ENCODE measurements around the gene SDK1.

Gene SDK1

GRCh38 chr7:3332308-3332707 is 31.3 kb downstream of the SDK1 start:
- DNase-seq (ENCODE audit: low read depth in 2 of 2, low spot score in 1 of 2), result no peak

GRCh38 chr7:3333861-3334260 is 32.8 kb downstream of the SDK1 start:
- DNase-seq (ENCODE audit: low read depth in 2 of 2, low spot score in 1 of 2), result no peak

GRCh38 chr7:3336042-3336665 is 35.1 kb downstream of the SDK1 start:
- DNase-seq (ENCODE audit: low read depth in 2 of 2, low spot score in 1 of 2), result no peak

DNA sequence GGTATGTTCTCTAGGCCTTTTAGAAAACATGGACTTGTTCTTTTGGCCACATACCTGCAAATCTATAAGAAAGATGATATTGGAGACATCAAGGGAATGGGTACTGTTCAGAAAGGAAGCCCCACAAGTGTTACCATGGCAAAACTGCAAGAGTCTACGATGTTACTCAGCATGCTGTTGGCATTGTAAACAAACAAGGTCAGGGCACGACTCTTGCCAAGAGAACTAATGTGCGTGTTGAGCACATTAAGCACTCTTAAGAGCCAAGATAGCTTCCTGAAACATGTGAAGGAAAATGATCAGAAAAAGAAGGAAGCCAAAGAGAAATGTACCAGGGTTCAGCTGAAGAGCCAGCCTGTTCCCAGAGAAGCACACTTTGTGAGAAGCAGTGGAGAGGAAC is 37.1 kb downstream of the SDK1 start:
- DNase-seq (ENCODE audit: low read depth in 2 of 2, low spot score in 1 of 2), result no peak

DNA sequence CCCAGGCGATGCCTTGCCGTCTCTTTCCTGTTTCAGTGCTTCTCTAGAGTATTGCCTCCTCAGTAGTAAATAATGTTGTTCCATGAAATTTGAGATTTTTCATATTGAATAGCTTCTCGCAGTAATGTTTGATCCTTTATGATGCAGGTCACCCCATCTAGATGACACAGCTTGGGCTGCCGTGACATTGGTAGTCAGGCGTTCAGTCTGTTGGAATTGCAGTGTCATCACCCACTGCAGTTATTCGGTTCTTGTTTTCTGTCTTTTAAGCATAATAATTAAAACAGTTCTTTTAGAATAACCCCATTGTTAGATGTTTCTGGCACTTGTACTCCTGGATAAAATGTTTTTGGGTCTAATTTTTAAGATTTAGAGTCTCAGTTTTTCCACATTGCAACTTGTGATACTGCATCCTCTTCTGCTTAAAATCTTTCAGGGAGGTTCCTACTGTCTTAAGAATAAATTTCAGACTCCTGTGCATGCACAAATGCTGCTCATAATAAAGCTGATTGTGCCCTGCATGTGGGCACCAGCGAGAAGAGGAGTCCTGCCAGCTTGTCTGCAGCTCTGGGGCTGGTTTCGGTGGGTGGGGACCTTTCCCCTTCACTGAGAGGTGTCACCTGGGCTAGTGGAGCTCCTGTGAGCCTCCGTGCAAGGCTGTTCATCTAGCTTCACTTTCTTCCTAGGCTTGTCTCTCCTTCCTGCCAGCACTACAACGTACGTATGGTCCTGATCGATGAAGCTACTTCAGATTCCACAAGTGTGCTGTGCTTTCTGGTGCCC is 44.8 kb downstream of the SDK1 start:
- no peak for DNase-seq (ENCODE audit: low read depth in 2 of 2, low spot score in 1 of 2)

- DNase-seq (ENCODE audit: low read depth in 2 of 2, low spot score in 1 of 2), result no peak
Measured at GRCh38 chr7:3349126-3349525, 48.1 kb downstream of the SDK1 start.

- DNase-seq (ENCODE audit: low read depth in 2 of 2, low spot score in 1 of 2), result no peak
Measured at GRCh38 chr7:3356173-3356572, 55.1 kb downstream of the SDK1 start.

DNA sequence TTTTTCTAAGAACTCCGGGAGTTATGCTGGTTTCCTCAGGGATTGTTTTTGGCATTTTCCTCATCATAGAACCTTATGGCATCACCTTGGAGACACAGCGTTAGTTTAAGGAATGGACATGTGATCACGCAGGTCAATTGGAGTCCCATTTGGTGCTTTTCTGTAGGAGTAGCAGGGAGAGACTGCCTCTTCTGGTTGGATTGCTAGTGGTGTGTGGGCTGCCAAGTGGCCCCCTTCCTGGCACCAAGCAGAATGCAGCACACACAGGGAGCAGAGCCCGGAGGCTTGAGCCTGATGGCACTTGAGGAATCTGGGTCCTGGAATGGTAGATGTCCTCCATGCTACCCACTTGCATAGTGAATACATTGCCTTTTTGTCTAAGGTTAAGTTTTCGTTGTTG is 57.9 kb downstream of the SDK1 start:
- no peak for DNase-seq (ENCODE audit: low read depth in 2 of 2, low spot score in 1 of 2)

- DNase-seq (ENCODE audit: low read depth in 2 of 2, low spot score in 1 of 2), result no peak
Measured at GRCh38 chr7:3367261-3367660, 66.2 kb downstream of the SDK1 start.

GRCh38 chr7:3370068-3370830 is 69.2 kb downstream of the SDK1 start:
- DNase-seq (ENCODE audit: low read depth in 2 of 2, low spot score in 1 of 2), result no peak

GRCh38 chr7:3370921-3371320 is 69.9 kb downstream of the SDK1 start:
- DNase-seq (ENCODE audit: low read depth in 2 of 2, low spot score in 1 of 2), result no peak

GRCh38 chr7:3371601-3372000 is 70.5 kb downstream of the SDK1 start:
- no peak for DNase-seq (ENCODE audit: low read depth in 2 of 2, low spot score in 1 of 2)

GRCh38 chr7:3374239-3374638 is 73.2 kb downstream of the SDK1 start:
- DNase-seq (ENCODE audit: low read depth in 2 of 2, low spot score in 1 of 2), result no peak

DNA sequence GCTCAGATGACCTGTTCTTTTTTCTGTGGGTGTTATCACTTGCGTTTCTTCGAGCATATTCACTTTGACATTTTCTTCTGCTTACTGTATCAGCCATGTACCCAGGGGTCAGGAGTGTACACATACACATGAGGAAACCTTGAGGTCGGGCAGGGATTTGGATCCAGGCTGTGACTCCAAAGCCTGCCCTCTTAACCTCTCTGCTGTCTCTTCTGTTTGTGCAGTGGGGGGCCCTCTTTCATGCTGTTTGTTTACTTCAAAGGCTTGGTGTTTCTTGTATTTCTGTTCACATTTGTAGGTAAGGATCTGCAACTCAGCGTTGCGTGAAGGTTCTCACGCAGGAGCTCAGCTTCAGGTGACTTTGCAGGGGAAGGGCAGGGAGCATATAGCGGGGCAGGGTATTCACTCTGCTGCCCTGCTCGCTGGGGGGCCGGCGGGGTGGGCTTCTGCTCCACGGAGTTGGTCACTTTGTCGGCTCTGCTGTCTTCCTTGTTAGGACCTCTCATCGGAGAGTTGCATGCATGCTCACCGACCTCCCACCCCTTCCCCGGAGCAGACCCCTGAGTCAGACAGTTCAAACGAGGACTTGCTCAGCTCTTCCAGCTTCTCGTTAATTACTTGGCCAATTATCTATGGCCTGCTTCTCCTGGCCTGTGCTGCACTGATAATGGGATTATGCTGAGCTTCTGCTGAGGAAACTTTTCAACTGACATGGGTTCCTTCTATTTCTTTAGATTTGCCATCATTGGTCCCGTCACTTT is 77.5 kb downstream of the SDK1 start:
- no peak for DNase-seq (ENCODE audit: low read depth in 2 of 2, low spot score in 1 of 2)

DNA sequence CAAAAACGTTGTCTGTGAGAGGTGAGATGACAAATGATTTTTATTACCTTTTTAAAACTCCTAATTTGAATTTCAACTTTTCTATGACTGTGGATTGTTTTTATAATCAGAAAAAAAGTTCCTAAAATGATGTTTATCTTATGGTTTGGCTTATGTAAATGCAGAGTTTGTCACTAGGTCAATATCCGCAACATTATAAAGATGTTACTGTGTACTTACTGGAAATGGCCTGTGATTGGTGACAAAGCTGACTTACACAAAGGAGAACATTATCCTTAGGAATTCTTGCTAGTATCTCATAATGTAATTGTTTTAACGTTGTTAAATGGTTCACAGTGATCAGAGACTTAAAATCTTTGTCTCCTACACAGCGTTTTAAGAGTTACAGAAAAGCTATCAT is 79.0 kb downstream of the SDK1 start:
- DNase-seq (ENCODE audit: low read depth in 2 of 2, low spot score in 1 of 2), result no peak

DNA sequence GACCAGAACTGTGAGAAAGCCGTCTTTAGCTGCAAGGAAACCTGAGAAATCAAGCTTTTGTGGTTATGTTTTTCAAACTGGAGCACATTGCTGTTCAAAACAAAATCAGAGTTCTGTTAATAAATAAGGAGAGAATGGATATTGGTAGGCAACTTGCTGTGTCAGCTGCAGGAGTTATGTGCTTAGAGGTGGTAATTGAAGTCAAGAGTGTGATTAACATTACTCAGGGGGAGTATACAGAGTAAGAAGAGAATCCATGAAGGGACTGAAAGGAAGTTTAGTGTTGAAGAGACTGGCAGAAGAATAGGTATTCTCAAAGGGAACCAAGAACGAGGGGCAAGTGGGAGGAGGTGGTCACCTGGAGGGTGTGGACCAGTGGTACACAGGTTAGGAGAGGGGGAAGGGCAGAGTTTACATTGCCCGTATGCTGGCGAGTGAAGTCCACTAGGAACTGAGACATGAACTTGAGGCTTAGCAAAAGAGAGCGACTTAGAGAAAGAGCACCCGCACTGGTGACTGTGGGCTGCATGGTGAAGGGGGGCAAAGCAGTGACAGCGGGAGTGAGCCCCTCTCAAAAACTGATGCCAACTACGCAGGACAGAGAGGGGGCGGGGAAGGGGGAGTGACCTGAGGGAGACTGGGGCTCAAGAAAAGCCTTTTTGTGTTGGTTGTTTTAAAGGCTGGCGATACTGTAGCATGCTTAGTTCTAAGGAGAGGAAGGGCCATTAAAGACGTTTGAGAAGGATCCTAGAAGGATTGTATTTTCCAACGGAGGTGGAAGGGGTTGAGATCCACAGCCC is 80.0 kb downstream of the SDK1 start:
- no peak for DNase-seq (ENCODE audit: low read depth in 2 of 2, low spot score in 1 of 2)

- no peak for DNase-seq (ENCODE audit: low read depth in 2 of 2, low spot score in 1 of 2)
Measured at GRCh38 chr7:3386423-3387190, 85.6 kb downstream of the SDK1 start.

GRCh38 chr7:3393862-3394261 is 92.8 kb downstream of the SDK1 start:
- DNase-seq (ENCODE audit: low read depth in 2 of 2, low spot score in 1 of 2), result no peak

GRCh38 chr7:3397324-3397723 is 96.3 kb downstream of the SDK1 start:
- no peak for DNase-seq (ENCODE audit: low read depth in 2 of 2, low spot score in 1 of 2)

GRCh38 chr7:3399858-3400257 is 98.8 kb downstream of the SDK1 start:
- DNase-seq (ENCODE audit: low read depth in 2 of 2, low spot score in 1 of 2), result no peak

Data from stimulated activated CD8-positive, alpha-beta memory T cell treated with anti-CD3 and anti-CD28 coated beads, Interleukin-4, amount 100 ng/mL, for 1 hour (primary cell).